Activated naive CD4-positive, alpha-beta T cell (primary cell): ENCODE data around the gene SCN3B.
"Not testable (repeated sequence)": the region's sequence is repeated elsewhere in the genome, so short reads cannot be mapped to it uniquely, and the experiment has no call there.

Experiments used
- DNase-seq, 4 experiments: peaks; one replicate each; lab custom pipeline; 2025; lab: John Stamatoyannopoulos, UW

SCN3B gene

GRCh38 chr11:123654566-123655081 is at the start of gene SCN3B:
Gene SCN3B (minus strand): TSS chr11:123654624. CDS start chr11:123653801, 823 bp downstream.
- no peak for DNase-seq

GRCh38 chr11:123702696-123703095 is 48.3 kb upstream of the SCN3B start:
- DNase-seq, result no peak

- DNase-seq, result no peak
These were observed 47.7 kb upstream of the SCN3B start for GRCh38 chr11:123702139-123702538.

GRCh38 chr11:123700772-123701171 is 46.3 kb upstream of the SCN3B start:
- no peak for DNase-seq

GRCh38 chr11:123698546-123699127 is 44.2 kb upstream of the SCN3B start:
- DNase-seq, result no peak

- no peak for DNase-seq
These were observed 41.8 kb upstream of the SCN3B start for GRCh38 chr11:123696183-123696582.

- no peak for DNase-seq
These were observed 40.8 kb upstream of the SCN3B start for GRCh38 chr11:123695231-123695630.

- DNase-seq, result no peak
These were observed 40.1 kb upstream of the SCN3B start for GRCh38 chr11:123694551-123694950.

- no peak for DNase-seq
These were observed 38.5 kb upstream of the SCN3B start for GRCh38 chr11:123692961-123693360.

GRCh38 chr11:123690485-123690884 is 36.1 kb upstream of the SCN3B start:
- DNase-seq, result no peak

GRCh38 chr11:123684601-123685000 is 30.2 kb upstream of the SCN3B start:
- no peak for DNase-seq

GRCh38 chr11:123683428-123684170 is 29.2 kb upstream of the SCN3B start:
- DNase-seq, result no peak

GRCh38 chr11:123682696-123683410 is 28.4 kb upstream of the SCN3B start:
- DNase-seq, result no peak

- DNase-seq, result no peak
These were observed 26.6 kb upstream of the SCN3B start for GRCh38 chr11:123681030-123681429.

- no peak for DNase-seq
These were observed 23.8 kb upstream of the SCN3B start for GRCh38 chr11:123678246-123678645.

GRCh38 chr11:123677510-123677909 is 23.1 kb upstream of the SCN3B start:
- DNase-seq, result no peak

GRCh38 chr11:123674297-123674696 is 19.9 kb upstream of the SCN3B start:
- DNase-seq, result no peak

GRCh38 chr11:123672568-123672967 is 18.1 kb upstream of the SCN3B start:
- DNase-seq, result no peak

GRCh38 chr11:123671534-123671933 is 17.1 kb upstream of the SCN3B start:
- no peak for DNase-seq

- DNase-seq, result no peak
These were observed 15.7 kb upstream of the SCN3B start for GRCh38 chr11:123670081-123670480.

- DNase-seq, result no peak
These were observed 10.9 kb upstream of the SCN3B start for GRCh38 chr11:123665306-123665705.

GRCh38 chr11:123659965-123660364 is 5.5 kb upstream of the SCN3B start:
- not testable (repeated sequence) for DNase-seq

GRCh38 chr11:123659311-123659710 is 4.9 kb upstream of the SCN3B start:
- DNase-seq, result no peak
